Measurements from ENCODE around the gene SCGB1C1. TPM values are rescaled to one million over a fixed set of nuclear protein-coding genes. Genes with fewer than 3 reads are reported as not detected.

The SCGB1C1 gene
- total and polyA plus RNA-seq, 4 donors: not detected

- no peak overlapping the region for H3K9ac ChIP-seq (ENCODE audit: insufficient read depth in 1 of 2, low read length in 2 of 2)
- H3K36me3 ChIP-seq (ENCODE audit: control insufficient read depth in 4 of 4, insufficient read depth in 4 of 4, low read length in 4 of 4): peaks cover 11 to 50% (median 47%) of the 10 kb centered on the region in 4 donors
- TF ChIP-seq, protein P1, sequence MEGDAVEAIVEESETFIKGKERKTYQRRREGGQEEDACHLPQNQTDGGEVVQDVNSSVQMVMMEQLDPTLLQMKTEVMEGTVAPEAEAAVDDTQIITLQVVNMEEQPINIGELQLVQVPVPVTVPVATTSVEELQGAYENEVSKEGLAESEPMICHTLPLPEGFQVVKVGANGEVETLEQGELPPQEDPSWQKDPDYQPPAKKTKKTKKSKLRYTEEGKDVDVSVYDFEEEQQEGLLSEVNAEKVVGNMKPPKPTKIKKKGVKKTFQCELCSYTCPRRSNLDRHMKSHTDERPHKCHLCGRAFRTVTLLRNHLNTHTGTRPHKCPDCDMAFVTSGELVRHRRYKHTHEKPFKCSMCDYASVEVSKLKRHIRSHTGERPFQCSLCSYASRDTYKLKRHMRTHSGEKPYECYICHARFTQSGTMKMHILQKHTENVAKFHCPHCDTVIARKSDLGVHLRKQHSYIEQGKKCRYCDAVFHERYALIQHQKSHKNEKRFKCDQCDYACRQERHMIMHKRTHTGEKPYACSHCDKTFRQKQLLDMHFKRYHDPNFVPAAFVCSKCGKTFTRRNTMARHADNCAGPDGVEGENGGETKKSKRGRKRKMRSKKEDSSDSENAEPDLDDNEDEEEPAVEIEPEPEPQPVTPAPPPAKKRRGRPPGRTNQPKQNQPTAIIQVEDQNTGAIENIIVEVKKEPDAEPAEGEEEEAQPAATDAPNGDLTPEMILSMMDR (IDR thresholded peaks at IDR 0.05; ENCODE audit: control extremely low read depth, extremely low read depth): no peak
- DNase-seq: no peak
- WGBS, 2 donors: 70 to 74% methylated on average over 5 of the region's 5 CpGs
- no peaks in the 10 kb centered on the region for H3K27me3 ChIP-seq (ENCODE audit: control insufficient read depth in 3 of 3, insufficient read depth in 3 of 3, low read length in 2 of 3)
- H3K4me3 ChIP-seq: no peak overlapping the region
- no peak for ATAC-seq (ENCODE audit: insufficient read depth, low FRiP score)
- peaks cover 0 to 21% (median 11%) of the 10 kb centered on the region in 5 donors for H3K4me1 ChIP-seq (ENCODE audit: control insufficient read depth in 5 of 5, insufficient read depth in 5 of 5, low read length in 5 of 5)
- no peak overlapping the region for H3K27ac ChIP-seq (ENCODE audit: low read depth in 1 of 2, low read length in 1 of 2)
- H3K9me3 ChIP-seq (ENCODE audit: control insufficient read depth in 4 of 4, insufficient read depth in 3 of 4, low read length in 3 of 4): no peaks in the 10 kb centered on the region
Observed at GRCh38 chr11:211295-211694, 18.4 kb downstream of the SCGB1C1 start.

DNA sequence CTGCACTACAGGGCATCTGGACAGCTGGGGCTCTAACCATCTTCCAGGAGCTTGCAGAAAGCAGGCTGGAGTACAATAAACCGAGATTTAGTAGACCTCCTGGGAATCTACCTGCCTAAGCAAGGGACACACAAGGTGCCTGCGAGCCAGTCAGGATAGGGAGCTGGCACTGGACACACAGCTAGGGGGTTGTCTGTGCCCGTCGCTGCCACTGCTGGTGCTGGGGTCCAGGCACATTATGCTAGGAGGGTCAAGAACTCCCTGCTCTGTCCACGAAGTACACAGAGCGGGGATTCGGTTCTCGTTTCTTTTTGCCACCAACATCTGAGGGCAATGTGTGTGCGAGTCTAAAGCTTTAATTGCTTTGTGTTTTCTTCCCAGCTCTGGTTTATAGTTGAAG is 18.9 kb downstream of the SCGB1C1 start:
- H3K27me3 ChIP-seq (ENCODE audit: control insufficient read depth in 3 of 3, insufficient read depth in 3 of 3, low read length in 2 of 3): no peaks in the 10 kb centered on the region

DNA sequence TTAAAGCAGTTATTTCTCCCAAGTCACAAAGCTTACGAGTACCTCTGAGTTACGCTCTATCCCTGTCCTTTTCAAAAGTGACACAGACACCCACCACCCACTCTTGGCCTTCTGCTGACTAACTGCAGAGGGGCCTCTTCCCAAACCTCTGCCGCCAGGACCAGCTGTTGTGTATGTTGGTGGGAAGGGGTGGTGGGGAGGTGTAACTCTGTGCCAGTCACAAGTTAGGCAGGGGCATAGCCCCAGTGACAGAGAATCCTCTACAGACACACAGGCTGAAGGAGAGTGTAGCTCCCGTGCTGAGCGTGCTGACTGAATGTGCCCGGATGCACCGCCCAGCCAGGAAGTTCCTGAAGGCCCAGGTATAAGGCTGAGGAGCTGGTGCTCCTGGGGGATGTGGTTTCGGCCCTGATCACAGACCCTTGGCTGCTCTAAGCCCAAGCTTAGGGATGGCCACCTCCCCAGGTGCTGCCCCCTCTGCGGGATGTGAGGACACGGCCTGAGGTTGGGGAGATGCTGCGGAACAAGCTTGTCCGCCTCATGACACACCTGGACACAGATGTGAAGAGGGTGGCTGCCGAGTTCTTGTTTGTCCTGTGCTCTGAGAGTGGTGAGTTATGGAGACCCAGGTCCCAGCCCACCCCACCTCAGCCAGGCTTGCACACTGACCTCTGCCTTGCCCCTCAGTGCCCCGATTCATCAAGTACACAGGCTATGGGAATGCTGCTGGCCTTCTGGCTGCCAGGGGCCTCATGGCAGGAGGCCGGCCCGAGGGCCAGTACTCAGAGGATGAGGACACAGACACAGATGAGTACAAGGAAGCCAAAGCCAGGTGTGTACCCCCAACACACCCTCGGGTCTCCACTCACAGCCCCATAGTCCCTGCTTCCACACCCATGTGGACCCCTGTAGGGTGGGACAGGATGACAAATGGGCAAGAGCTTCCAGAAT is 19.5 kb downstream of the SCGB1C1 start:
- TF ChIP-seq, protein P1 (IDR thresholded peaks at IDR 0.05; ENCODE audit: control extremely low read depth, extremely low read depth): no peak
- no peaks in the 10 kb centered on the region for H3K9me3 ChIP-seq (ENCODE audit: control insufficient read depth in 4 of 4, insufficient read depth in 3 of 4, low read length in 3 of 4)
- peaks cover 11 to 52% (median 47%) of the 10 kb centered on the region in 4 donors for H3K36me3 ChIP-seq (ENCODE audit: control insufficient read depth in 4 of 4, insufficient read depth in 4 of 4, low read length in 4 of 4)
- peaks cover 0 to 18% (median 10%) of the 10 kb centered on the region in 5 donors for H3K4me1 ChIP-seq (ENCODE audit: control insufficient read depth in 5 of 5, insufficient read depth in 5 of 5, low read length in 5 of 5)
- no peaks in the 10 kb centered on the region for H3K27me3 ChIP-seq (ENCODE audit: control insufficient read depth in 3 of 3, insufficient read depth in 3 of 3, low read length in 2 of 3)
- H3K4me3 ChIP-seq: no peak overlapping the region
- no peak for ATAC-seq (ENCODE audit: insufficient read depth, low FRiP score)
- H3K27ac ChIP-seq (ENCODE audit: low read depth in 1 of 2, low read length in 1 of 2): no peak overlapping the region
- no peak overlapping the region for H3K9ac ChIP-seq (ENCODE audit: insufficient read depth in 1 of 2, low read length in 2 of 2)
- WGBS, 2 donors: 93 to 95% methylated on average over 17 of the region's 17 CpGs
- no peak for DNase-seq

More for the DNA sequence above, 18.9 kb downstream of the SCGB1C1 start:
- 94 to 96% methylated on average over 9 of the region's 9 CpGs for WGBS, 2 donors
- DNase-seq (no peak), ATAC-seq (ENCODE audit: insufficient read depth, low FRiP score) (no peak)
- Histone ChIP-seq H3K9ac (ENCODE audit: insufficient read depth in 1 of 2, low read length in 2 of 2) (no peak overlapping the region), H3K4me3 (no peak overlapping the region), H3K4me1 (ENCODE audit: control insufficient read depth in 5 of 5, insufficient read depth in 5 of 5, low read length in 5 of 5) (peaks cover 0 to 18% (median 10%) of the 10 kb centered on the region in 5 donors), H3K36me3 (ENCODE audit: control insufficient read depth in 4 of 4, insufficient read depth in 4 of 4, low read length in 4 of 4) (peaks cover 11 to 52% (median 47%) of the 10 kb centered on the region in 4 donors), H3K27ac (ENCODE audit: low read depth in 1 of 2, low read length in 1 of 2) (no peak overlapping the region), H3K9me3 (ENCODE audit: control insufficient read depth in 4 of 4, insufficient read depth in 3 of 4, low read length in 3 of 4) (no peaks in the 10 kb centered on the region)
- TF ChIP-seq, protein P1 (IDR thresholded peaks at IDR 0.05; ENCODE audit: control extremely low read depth, extremely low read depth): no peak
